HTR-8/SVneo (cell line): ENCODE data around the gene GLI3.

Source experiments
- DNase-seq: peaks from one replicate; pipeline ENCODE4 v3.0.0; 2011; ENCODE audit warnings: low spot score, mixed read lengths; ENCODE audit not compliant: insufficient read length
- FAIRE-seq: peaks from 2 replicates; lab custom pipeline; 2011; peaks lifted over from hg19 to GRCh38; lab: Jason Lieb, UNC

The GLI3 gene

DNA sequence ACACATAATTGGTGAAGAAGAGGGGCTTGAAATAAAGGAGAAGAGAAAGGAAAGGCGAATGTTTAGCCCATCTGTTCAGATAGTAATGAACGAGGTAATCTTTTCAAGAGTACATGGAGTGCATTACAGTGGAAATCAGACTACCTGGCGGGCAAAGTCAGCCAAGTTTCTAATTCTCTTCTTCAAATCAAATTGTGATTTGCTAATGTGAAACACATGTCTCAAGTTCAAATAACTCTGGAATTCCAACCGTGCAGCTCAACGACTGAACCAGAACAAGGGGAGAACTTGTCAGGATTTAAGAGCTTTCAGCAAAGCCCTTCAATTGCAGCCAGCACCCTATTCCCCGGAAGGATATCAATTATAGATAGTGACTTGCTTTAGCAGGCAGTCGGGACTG lies 216.9 kb downstream of the GLI3 start:
- FAIRE-seq: no peak
- DNase-seq: no peak

DNA sequence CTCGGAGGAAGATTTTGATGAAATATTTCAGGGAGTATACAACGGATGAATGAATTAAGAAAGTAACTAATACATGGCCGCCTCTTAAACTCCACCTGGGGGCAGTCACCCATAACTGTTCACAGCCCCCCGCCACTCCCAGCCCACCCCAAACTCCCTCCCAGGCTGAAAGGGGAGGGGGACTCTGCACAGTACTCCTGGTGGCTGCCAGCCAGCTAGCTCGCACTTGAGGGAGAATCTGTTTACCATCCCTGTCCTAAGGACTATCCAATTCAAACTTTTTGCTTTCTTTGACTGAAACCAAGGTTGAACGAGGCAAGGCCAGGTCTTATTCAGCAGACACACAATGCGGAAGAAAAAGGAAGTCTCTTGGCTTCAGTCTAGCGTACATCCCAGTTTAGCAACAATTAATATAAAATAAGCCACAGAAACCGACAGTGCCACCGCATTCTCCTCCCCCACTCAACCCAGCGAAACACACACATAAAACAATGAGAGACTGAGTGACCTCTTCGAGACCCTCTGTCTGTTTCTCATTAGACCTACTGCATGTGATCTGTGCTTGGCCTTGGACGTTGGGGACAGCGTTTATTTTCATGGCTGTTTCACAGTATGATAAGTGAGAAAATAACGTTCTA lies 219.5 kb downstream of the GLI3 start:
- DNase-seq: no peak
- no peak for FAIRE-seq

DNA sequence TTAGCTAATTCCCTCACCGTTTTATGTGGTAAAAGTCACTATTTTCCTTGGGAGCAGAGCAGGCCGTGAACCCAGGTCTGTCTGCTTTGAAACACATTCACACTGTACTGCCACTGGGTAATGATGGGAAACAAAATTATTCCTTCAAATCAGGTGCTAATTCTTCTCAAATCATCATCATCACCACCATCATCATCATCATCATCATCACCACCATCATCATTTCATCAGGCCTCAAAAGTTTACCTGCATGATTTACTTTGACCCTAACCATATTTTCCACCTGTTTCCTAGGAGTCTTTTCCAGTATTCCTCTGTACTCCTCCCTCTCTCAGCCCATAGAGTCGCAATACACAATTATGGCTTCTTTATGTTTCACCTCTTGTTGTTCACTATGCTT lies 220.5 kb downstream of the GLI3 start:
- no peak for DNase-seq
- no peak for FAIRE-seq

- FAIRE-seq (no peak), DNase-seq (peak; percentile 18)
These were observed 222.1 kb downstream of the GLI3 start for GRCh38 chr7:42014625-42015618.

GRCh38 chr7:42012786-42013360 lies 224.1 kb downstream of the GLI3 start:
- no peak for DNase-seq
- no peak for FAIRE-seq

DNA sequence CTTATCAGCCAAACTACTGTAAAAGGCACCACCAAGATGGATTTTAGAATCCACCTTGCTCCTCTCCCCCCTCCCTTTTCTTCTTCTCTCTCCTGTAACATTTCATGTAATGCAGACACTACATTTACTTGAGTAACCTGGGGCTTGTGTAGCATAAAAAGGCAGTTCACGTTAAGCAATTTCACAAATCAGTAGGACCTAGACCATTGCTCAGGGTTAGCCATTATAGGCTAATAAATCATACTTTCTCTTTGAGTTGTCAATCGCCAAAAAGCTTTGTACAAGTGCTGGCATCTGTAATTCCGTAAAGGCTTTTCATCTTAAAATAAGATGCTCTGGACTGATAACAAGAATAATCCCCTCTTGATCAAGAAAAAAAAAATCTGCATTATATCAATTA lies 224.7 kb downstream of the GLI3 start:
- DNase-seq (no peak), FAIRE-seq (no peak)

DNA sequence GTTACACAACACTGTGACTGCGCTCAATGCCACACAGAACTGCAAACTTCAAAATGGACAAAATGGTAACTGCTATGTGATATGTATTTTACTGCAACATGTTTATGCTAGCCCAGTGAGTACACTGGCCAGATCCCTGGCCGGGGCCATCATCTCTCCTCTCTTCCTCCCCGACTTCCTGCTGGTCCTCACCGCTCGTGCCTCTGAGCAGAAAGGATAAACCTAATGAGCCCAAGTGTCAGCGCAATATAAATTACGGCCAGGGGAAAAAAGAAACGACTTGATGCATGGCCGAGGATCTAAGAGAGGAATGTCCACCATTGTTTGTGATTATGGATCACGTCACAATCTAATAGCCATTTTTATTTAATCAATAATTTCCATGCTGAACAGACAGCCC lies 225.2 kb downstream of the GLI3 start:
- FAIRE-seq (no peak), DNase-seq (no peak)

GRCh38 chr7:42010751-42011150 lies 226.3 kb downstream of the GLI3 start:
- DNase-seq (no peak), FAIRE-seq (no peak)

DNA sequence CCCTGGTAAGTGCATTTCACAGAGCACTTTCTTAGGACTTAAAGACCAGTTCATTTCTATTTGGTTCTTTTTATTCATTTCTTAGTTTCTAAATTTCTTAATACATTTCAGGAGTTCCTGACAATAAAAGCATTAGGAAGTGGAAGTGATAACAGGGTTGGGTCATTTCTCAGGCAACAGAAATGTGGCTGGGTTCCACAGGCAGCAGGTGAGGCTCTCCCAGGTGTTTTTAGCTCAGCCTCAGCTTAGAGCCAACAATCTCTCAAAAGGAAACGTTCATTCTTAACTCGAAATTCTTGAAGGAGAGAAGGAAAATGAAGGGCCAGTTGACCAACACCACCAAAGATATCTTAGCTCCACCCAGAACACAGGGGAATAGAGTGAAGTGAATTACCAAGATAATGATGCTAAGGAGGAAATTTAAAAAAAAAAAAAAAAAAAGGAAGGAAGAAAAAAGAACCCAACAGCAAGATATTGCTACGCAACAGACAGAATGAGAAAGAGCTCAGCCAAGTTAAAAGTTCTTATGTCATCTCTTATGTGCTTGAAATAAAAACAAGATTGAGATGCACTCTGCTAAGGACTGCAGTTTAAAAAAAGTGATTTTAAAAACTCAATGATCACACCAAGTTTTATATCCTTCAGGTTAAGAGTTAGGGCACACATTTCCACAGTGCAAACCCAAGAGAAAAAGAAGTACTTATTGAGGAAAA lies 230.1 kb downstream of the GLI3 start:
- no peak for DNase-seq
- no peak for FAIRE-seq

- DNase-seq: no peak
- no peak for FAIRE-seq
These were observed 234.4 kb downstream of the GLI3 start for GRCh38 chr7:42002654-42003053.

DNA sequence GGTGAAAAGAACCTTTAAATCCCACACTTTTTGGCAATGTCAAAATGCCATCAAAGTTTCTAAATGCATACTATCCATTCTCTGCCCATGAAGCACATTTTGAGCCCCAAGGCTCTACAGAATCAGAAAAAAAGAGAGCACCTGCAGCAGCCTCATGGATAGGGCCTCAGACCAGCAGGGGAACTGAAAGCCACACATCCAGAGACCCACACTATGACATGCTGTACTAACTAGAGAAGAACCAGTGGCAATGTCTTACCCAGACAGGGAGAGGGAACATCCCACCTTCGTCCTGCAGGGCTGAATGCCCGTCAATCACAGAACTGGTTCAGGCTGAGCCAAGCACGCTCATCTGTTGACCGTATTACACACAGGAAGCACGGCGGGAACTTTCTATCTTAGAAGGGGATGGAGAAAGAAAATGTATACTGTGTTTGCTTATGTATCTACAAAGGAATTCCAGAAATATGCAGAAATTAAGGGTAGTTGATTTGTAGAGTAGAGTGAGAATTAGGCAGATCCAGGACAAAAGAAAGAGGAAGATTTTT lies 237.2 kb downstream of the GLI3 start:
- DNase-seq (no peak), FAIRE-seq (peak; percentile 44)

GRCh38 chr7:41998041-41998440 lies 239.0 kb downstream of the GLI3 start:
- no peak for FAIRE-seq
- no peak for DNase-seq

DNA sequence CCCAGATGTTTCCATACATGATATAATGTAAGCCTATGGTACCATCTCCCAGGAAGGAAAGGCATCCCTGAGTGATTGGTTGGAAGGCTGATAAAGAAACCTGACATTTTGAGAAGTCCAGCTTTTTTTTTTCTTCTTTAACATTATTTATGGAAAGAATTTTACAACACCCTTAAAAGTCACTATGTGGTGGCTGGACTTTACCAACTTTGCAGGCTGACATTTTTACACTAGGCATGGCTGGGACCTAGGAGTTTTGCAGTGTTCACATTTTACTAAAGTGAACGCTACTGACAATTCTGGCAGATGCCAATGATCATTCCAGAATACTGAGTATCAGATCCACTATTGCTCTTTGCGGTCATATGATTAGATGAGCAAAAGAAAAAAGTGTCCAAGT lies 239.9 kb downstream of the GLI3 start:
- DNase-seq: no peak
- FAIRE-seq: no peak

- FAIRE-seq: no peak
- peak; percentile 53 for DNase-seq
These were observed 240.5 kb downstream of the GLI3 start for GRCh38 chr7:41996381-41997035.

DNA sequence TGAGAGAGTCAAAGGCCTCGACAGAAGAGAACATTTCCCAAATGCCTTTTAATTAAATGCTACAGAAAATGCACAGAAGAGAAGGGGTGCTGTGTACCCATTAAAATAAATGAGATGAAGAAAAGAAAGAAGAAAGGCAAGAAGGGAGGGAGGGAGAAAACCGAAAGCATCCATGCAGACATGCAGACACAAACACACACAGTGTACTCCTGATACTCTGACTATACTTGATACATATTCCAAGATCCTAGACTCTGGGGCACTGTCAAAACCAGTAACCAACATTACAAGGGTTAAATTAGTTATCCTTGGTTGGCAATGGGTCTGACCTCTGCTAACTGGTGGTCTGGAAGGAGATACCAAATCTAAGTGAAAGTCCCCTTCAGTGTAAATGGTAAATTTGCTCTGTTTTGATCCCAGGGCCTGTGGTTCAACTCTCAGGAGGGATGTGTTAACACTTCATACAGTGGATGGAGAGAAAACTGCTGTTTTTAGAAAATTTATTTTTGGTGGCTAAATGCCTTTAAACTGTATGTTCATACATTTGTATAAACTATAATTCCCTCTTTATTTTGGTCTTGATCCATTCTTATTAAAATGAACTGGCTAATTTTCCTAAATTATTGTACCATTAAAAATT lies 241.3 kb downstream of the GLI3 start:
- no peak for FAIRE-seq
- no peak for DNase-seq

DNA sequence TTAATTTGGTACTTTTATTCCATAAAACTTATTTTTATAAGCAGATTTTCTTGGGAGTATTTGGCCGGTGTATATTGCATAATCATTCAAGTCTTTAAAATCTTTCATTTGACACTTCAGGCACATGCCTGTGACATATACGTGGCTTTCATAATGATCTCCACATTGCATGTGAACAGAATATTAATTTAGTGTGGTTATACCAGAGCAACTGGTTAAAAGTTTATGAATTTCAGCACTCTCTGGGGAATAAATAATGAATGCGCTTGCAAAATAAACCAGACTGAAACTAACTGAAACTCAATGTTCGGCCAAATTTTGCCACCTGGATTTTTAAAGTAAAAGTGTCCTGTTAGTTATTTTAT lies 242.3 kb downstream of the GLI3 start:
- FAIRE-seq (no peak), DNase-seq (no peak)

DNA sequence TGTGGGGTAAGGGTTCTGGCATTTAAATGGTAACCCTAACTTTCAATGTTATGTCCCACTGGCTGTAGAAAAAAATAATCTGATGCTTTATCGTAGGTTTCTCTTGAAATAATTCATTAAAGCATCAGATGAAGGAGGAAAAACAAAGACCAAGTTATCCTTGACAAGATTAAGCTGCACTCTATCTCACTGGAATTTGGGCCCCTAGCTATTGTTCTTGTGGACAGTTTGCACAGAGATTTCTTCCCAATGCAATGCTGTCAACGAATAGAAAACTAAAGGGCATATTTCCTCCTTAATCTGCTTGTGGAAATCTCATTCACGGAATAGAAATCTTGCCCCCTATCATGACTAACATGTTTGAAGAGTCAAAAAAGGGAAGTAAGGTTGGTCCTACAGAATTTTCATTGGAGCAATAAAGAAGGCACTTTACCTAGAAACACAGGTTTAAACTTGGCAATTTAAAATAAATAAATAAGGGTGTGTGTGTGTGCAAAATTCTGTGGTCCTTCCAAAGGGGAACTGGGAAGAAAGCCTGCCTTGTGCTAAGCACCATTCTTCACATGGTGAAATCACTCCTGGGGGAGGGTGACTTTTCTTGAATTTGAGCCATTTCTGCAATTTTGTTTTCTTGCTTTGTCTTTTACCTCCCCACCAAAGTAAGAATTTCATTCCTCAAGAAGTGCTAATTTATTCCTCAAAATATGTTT lies 242.8 kb downstream of the GLI3 start:
- no peak for FAIRE-seq
- no peak for DNase-seq

- FAIRE-seq (no peak), DNase-seq (peak; percentile 22)
These were observed 243.8 kb downstream of the GLI3 start for GRCh38 chr7:41992881-41993867.
